Activated T-cell treated with anti-CD3 and anti-CD28 coated beads, Interleukin-2, amount 50 U/mL, for 24 hours (primary cell): ENCODE data around the gene GOLGA1.
A peak's percentile ranks its signal among the peaks of the same experiment; 100 is the strongest.

Experiments used
- DNase-seq: peaks from one replicate; pipeline ENCODE4 v3.0.0-alpha.2; 2020
- H3K27ac Mint-ChIP-seq: 2 replicates; pipeline ENCODE4 v1.8.0; 2020; ENCODE audit warnings: mild to moderate bottlenecking, mixed read lengths
- H3K27me3 Mint-ChIP-seq: 2 replicates; pipeline ENCODE4 v1.8.0; 2020; ENCODE audit warnings: mixed read lengths
- H3K36me3 Mint-ChIP-seq: 2 replicates; pipeline ENCODE4 v1.8.0; 2020; ENCODE audit warnings: low read depth, mixed read lengths
- H3K4me1 Mint-ChIP-seq: 2 replicates; pipeline ENCODE4 v1.8.0; 2020; ENCODE audit warnings: low read depth, mixed read lengths
- H3K4me3 Mint-ChIP-seq: 2 replicates; pipeline ENCODE4 v1.8.0; 2020; ENCODE audit warnings: mild to moderate bottlenecking, moderate library complexity, mixed read lengths
- H3K9me3 Mint-ChIP-seq: 2 replicates; pipeline ENCODE4 v1.8.0; 2020; ENCODE audit warnings: mixed read lengths

The GOLGA1 gene

GRCh38 chr9:124911766-124912165, 29.1 kb downstream of the GOLGA1 start:
- H3K9me3 Mint-ChIP-seq = no peaks in the 10 kb centered on the region
- H3K36me3 Mint-ChIP-seq = peaks cover 71% of the 10 kb centered on the region
- no peak overlapping the region for H3K27ac Mint-ChIP-seq
- H3K27me3 Mint-ChIP-seq = no peaks in the 10 kb centered on the region
- no peak overlapping the region for H3K4me3 Mint-ChIP-seq
- no peaks in the 10 kb centered on the region for H3K4me1 Mint-ChIP-seq
- DNase-seq = no peak

GRCh38 chr9:124908098-124908497, 32.8 kb downstream of the GOLGA1 start:
- DNase-seq = no peak
- Mint-ChIP-seq H3K27me3 (no peaks in the 10 kb centered on the region), H3K36me3 (peaks cover 67% of the 10 kb centered on the region), H3K9me3 (no peaks in the 10 kb centered on the region), H3K27ac (no peak overlapping the region), H3K4me3 (no peak overlapping the region), H3K4me1 (no peaks in the 10 kb centered on the region)

GRCh38 chr9:124906966-124907365, 33.9 kb downstream of the GOLGA1 start:
- no peak overlapping the region for H3K4me3 Mint-ChIP-seq
- no peaks in the 10 kb centered on the region for H3K9me3 Mint-ChIP-seq
- no peak overlapping the region for H3K27ac Mint-ChIP-seq
- DNase-seq = no peak
- peaks cover 66% of the 10 kb centered on the region for H3K36me3 Mint-ChIP-seq
- H3K4me1 Mint-ChIP-seq = no peaks in the 10 kb centered on the region
- no peaks in the 10 kb centered on the region for H3K27me3 Mint-ChIP-seq

GRCh38 chr9:124899845-124900244, 41.0 kb downstream of the GOLGA1 start:
- no peak for DNase-seq
- Mint-ChIP-seq H3K9me3 (no peaks in the 10 kb centered on the region), H3K4me1 (peaks cover 7% of the 10 kb centered on the region), H3K4me3 (no peak overlapping the region), H3K36me3 (peaks cover 76% of the 10 kb centered on the region), H3K27me3 (no peaks in the 10 kb centered on the region), H3K27ac (no peak overlapping the region)

- Mint-ChIP-seq H3K9me3 (no peaks in the 10 kb centered on the region), H3K27me3 (no peaks in the 10 kb centered on the region), H3K27ac (no peak overlapping the region), H3K4me1 (peaks cover 11% of the 10 kb centered on the region), H3K36me3 (peaks cover 84% of the 10 kb centered on the region), H3K4me3 (no peak overlapping the region)
- DNase-seq = no peak
These were observed 43.1 kb downstream of the GOLGA1 start for GRCh38 chr9:124897570-124898460.

GRCh38 chr9:124894741-124895170, 46.1 kb downstream of the GOLGA1 start:
- Mint-ChIP-seq H3K27ac (peak overlapping the region; percentile 19), H3K4me3 (no peak overlapping the region)

GRCh38 chr9:124894035-124894740, 46.7 kb downstream of the GOLGA1 start:
- Mint-ChIP-seq H3K27ac (no peak overlapping the region), H3K9me3 (no peaks in the 10 kb centered on the region), H3K36me3 (peaks cover 92% of the 10 kb centered on the region)

More at GRCh38 chr9:124894741-124895170, 46.1 kb downstream of the GOLGA1 start:
- Mint-ChIP-seq H3K9me3 (no peaks in the 10 kb centered on the region), H3K27me3 (no peaks in the 10 kb centered on the region), H3K4me1 (peaks cover 11% of the 10 kb centered on the region), H3K36me3 (peaks cover 92% of the 10 kb centered on the region)
- DNase-seq = no peak

GRCh38 chr9:124890179-124890578, 50.7 kb downstream of the GOLGA1 start:
- no peaks in the 10 kb centered on the region for H3K27me3 Mint-ChIP-seq
- H3K27ac Mint-ChIP-seq = no peak overlapping the region
- peaks cover 90% of the 10 kb centered on the region for H3K36me3 Mint-ChIP-seq
- peaks cover 6% of the 10 kb centered on the region for H3K4me1 Mint-ChIP-seq
- no peaks in the 10 kb centered on the region for H3K9me3 Mint-ChIP-seq
- no peak overlapping the region for H3K4me3 Mint-ChIP-seq
- DNase-seq = no peak

More at GRCh38 chr9:124894035-124894740, 46.7 kb downstream of the GOLGA1 start:
- Mint-ChIP-seq H3K4me3 (no peak overlapping the region), H3K27me3 (no peaks in the 10 kb centered on the region), H3K4me1 (peaks cover 11% of the 10 kb centered on the region)
- peak; percentile 43 for DNase-seq

- Mint-ChIP-seq H3K36me3 (peaks cover 91% of the 10 kb centered on the region), H3K4me3 (no peak overlapping the region), H3K27me3 (no peaks in the 10 kb centered on the region)
These were observed 51.9 kb downstream of the GOLGA1 start for GRCh38 chr9:124889006-124889405.

GRCh38 chr9:124887832-124888231, 53.1 kb downstream of the GOLGA1 start:
- H3K9me3 Mint-ChIP-seq = no peaks in the 10 kb centered on the region
- no peak overlapping the region for H3K4me3 Mint-ChIP-seq
- H3K27me3 Mint-ChIP-seq = no peaks in the 10 kb centered on the region
- H3K36me3 Mint-ChIP-seq = peaks cover 87% of the 10 kb centered on the region
- no peaks in the 10 kb centered on the region for H3K4me1 Mint-ChIP-seq
- DNase-seq = no peak
- H3K27ac Mint-ChIP-seq = no peak overlapping the region

More at GRCh38 chr9:124889006-124889405, 51.9 kb downstream of the GOLGA1 start:
- H3K27ac Mint-ChIP-seq = no peak overlapping the region
- no peaks in the 10 kb centered on the region for H3K9me3 Mint-ChIP-seq
- H3K4me1 Mint-ChIP-seq = no peaks in the 10 kb centered on the region
- DNase-seq = no peak

- H3K4me3 Mint-ChIP-seq = no peak overlapping the region
- H3K9me3 Mint-ChIP-seq = no peaks in the 10 kb centered on the region
- no peaks in the 10 kb centered on the region for H3K4me1 Mint-ChIP-seq
These were observed 53.9 kb downstream of the GOLGA1 start for GRCh38 chr9:124886866-124887492.

GRCh38 chr9:124886461-124886860, 54.4 kb downstream of the GOLGA1 start:
- Mint-ChIP-seq H3K27me3 (no peaks in the 10 kb centered on the region), H3K36me3 (peaks cover 91% of the 10 kb centered on the region), H3K4me1 (no peaks in the 10 kb centered on the region), H3K4me3 (no peak overlapping the region), H3K27ac (no peak overlapping the region), H3K9me3 (no peaks in the 10 kb centered on the region)
- no peak for DNase-seq

More at GRCh38 chr9:124886866-124887492, 53.9 kb downstream of the GOLGA1 start:
- Mint-ChIP-seq H3K36me3 (peaks cover 90% of the 10 kb centered on the region), H3K27me3 (no peaks in the 10 kb centered on the region), H3K27ac (no peak overlapping the region)
- no peak for DNase-seq

- Mint-ChIP-seq H3K4me1 (no peaks in the 10 kb centered on the region), H3K9me3 (no peaks in the 10 kb centered on the region), H3K27ac (no peak overlapping the region), H3K36me3 (peaks cover 91% of the 10 kb centered on the region), H3K4me3 (no peak overlapping the region), H3K27me3 (no peaks in the 10 kb centered on the region)
- DNase-seq = no peak
These were observed 55.3 kb downstream of the GOLGA1 start for GRCh38 chr9:124885551-124885950.

- Mint-ChIP-seq H3K27ac (no peak overlapping the region), H3K27me3 (no peaks in the 10 kb centered on the region), H3K4me1 (peaks cover under 1% of the 10 kb centered on the region), H3K4me3 (no peak overlapping the region), H3K9me3 (no peaks in the 10 kb centered on the region), H3K36me3 (peaks cover 91% of the 10 kb centered on the region)
- no peak for DNase-seq
These were observed 56.5 kb downstream of the GOLGA1 start for GRCh38 chr9:124884376-124884775.
